ENCODE results near the gene LTO1. TPM values are rescaled to one million over a fixed set of nuclear protein-coding genes. Genes with fewer than 3 reads are reported as not detected.
A peak's percentile ranks its signal among the peaks of the same experiment; 100 is the strongest.

LTO1 gene
- total RNA-seq, 1 experiment from 2014 or later: 25.3 TPM

- Histone ChIP-seq H3K79me2 (ENCODE audit: insufficient read depth, low read length) (no peaks in the 10 kb centered on the region), H2BK120ac (ENCODE audit: low read depth, low read length, poor library complexity, severe bottlenecking) (no peak overlapping the region), H2BK5ac (ENCODE audit: insufficient read length, low read length) (no peak overlapping the region), H3K27ac (ENCODE audit: insufficient read length, low read depth, low read length) (no peak overlapping the region), H3K14ac (ENCODE audit: insufficient read depth, low read length) (no peak overlapping the region), H3K79me1 (ENCODE audit: insufficient read depth, low read depth, low read length, poor library complexity, severe bottlenecking) (no peaks in the 10 kb centered on the region), H3T11ph (ENCODE audit: low read length) (no peak overlapping the region), H3K23ac (ENCODE audit: insufficient read length, low read depth, low read length) (no peak overlapping the region), H4K8ac (replicated peaks; ENCODE audit: insufficient read length, low read depth, low read length) (no peak overlapping the region), H2BK20ac (ENCODE audit: low read depth, low read length, poor library complexity, severe bottlenecking) (no peak overlapping the region), H3K4me2 (ENCODE audit: insufficient read depth, insufficient read length, low read length) (no peak overlapping the region), H4K20me1 (ENCODE audit: control insufficient read depth, insufficient read depth, insufficient read length) (peaks cover 2% of the 10 kb centered on the region), H3K56ac (ENCODE audit: insufficient read length, low read depth, low read length) (no peak overlapping the region), H4K5ac (ENCODE audit: insufficient read length, low read depth, low read length) (no peak overlapping the region), H2AK5ac (ENCODE audit: insufficient read length, low read length) (no peak overlapping the region), H3K27me3 (ENCODE audit: insufficient read depth, low read length) (no peaks in the 10 kb centered on the region), H3K9me3 (ENCODE audit: control insufficient read depth, low read depth, low read length) (no peaks in the 10 kb centered on the region), H3K4me1 (ENCODE audit: insufficient read depth, low read length) (no peaks in the 10 kb centered on the region), H3K23me2 (ENCODE audit: insufficient read length, low read depth, low read length, poor library complexity, severe bottlenecking) (no peaks in the 10 kb centered on the region), H3K18ac (ENCODE audit: insufficient read length, low read depth, low read length) (no peak overlapping the region), H3K4ac (ENCODE audit: low read depth, low read length) (no peak overlapping the region), H2AFZ (ENCODE audit: low read length) (no peak overlapping the region), H4K91ac (ENCODE audit: insufficient read length, low read depth, low read length) (no peak overlapping the region), H2BK15ac (ENCODE audit: low read depth, low read length) (no peak overlapping the region), H2BK12ac (ENCODE audit: insufficient read length, low read depth, low read length) (no peak overlapping the region), H3K9ac (ENCODE audit: extremely low read depth, insufficient read length, low read length) (no peak overlapping the region)
- peaks cover 0 to 2% of the 10 kb centered on the region in 2 experiments; a peak in 3 of 5 replicates for H3K9me3 Mint-ChIP-seq
- no peaks in the 10 kb centered on the region; a peak in 1 of 7 replicates for H3K36me3 Mint-ChIP-seq (ENCODE audit: insufficient read depth in 1 of 3, low read depth in 3 of 3)
- TF ChIP-seq CTCF (conservative IDR thresholded peaks at IDR 0.05): peak; percentile 89
- H3K27me3 Mint-ChIP-seq (ENCODE audit: low read depth): peaks cover 23% of the 10 kb centered on the region
- no peak overlapping the region for H3K27ac Mint-ChIP-seq
- no peak overlapping the region for H3K4me3 Mint-ChIP-seq
- H3K4me1 Mint-ChIP-seq: peaks cover 0 to 6% of the 10 kb centered on the region in 2 experiments; a peak in 2 of 4 replicates
- peak; percentile 73 for DNase-seq
- no CpG with 5 or more reads among the region's 9 CpGs for WGBS (ENCODE audit: extremely low coverage, insufficient read length, low lambda C conversion rate)
Observed at GRCh38 chr11:69683764-69684333, 8.7 kb upstream of the LTO1 start.
